ENCODE data around the gene SMPD2.

DNA sequence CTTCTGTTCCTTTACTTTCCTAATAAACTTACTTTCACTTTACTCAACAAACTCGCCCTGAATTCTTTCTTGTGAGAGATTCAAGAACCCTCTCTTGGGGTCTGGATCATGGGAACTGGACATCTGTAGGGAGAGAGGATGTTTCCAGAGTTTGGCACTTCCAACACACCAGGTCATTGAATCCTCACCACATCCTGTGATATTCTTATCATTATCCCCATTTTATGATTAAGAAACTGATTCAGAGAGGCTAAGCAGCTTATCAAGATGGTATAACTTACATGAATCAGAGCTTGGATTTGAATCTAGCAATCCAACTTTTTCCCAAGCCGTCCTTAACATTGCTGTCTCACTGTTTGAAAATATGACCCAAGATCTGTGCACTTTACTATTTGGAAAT, 15.6 kb upstream of the SMPD2 start:
- no peak for TF ChIP-seq ZNF70 (CRISPR knock-in tag; IDR thresholded peaks at IDR 0.05)
- no peak for TF ChIP-seq ARNTL (CRISPR knock-in tag; IDR thresholded peaks at IDR 0.05; ENCODE audit: borderline replicate concordance, low read depth)
- TF ChIP-seq SNAI2 (CRISPR knock-in tag; IDR thresholded peaks at IDR 0.05): no peak
- no peak for TF ChIP-seq ISL1 (CRISPR knock-in tag; IDR thresholded peaks at IDR 0.05)
- TF ChIP-seq PPARA (CRISPR knock-in tag; IDR thresholded peaks at IDR 0.05; ENCODE audit: borderline replicate concordance): no peak
- TF ChIP-seq, protein P1, sequence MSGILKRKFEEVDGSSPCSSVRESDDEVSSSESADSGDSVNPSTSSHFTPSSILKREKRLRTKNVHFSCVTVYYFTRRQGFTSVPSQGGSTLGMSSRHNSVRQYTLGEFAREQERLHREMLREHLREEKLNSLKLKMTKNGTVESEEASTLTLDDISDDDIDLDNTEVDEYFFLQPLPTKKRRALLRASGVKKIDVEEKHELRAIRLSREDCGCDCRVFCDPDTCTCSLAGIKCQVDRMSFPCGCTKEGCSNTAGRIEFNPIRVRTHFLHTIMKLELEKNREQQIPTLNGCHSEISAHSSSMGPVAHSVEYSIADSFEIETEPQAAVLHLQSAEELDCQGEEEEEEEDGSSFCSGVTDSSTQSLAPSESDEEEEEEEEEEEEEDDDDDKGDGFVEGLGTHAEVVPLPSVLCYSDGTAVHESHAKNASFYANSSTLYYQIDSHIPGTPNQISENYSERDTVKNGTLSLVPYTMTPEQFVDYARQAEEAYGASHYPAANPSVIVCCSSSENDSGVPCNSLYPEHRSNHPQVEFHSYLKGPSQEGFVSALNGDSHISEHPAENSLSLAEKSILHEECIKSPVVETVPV (CRISPR knock-in tag; IDR thresholded peaks at IDR 0.05): no peak
- no peak for TF ChIP-seq RARB (CRISPR knock-in tag; IDR thresholded peaks at IDR 0.05)
- TF ChIP-seq, protein P2, sequence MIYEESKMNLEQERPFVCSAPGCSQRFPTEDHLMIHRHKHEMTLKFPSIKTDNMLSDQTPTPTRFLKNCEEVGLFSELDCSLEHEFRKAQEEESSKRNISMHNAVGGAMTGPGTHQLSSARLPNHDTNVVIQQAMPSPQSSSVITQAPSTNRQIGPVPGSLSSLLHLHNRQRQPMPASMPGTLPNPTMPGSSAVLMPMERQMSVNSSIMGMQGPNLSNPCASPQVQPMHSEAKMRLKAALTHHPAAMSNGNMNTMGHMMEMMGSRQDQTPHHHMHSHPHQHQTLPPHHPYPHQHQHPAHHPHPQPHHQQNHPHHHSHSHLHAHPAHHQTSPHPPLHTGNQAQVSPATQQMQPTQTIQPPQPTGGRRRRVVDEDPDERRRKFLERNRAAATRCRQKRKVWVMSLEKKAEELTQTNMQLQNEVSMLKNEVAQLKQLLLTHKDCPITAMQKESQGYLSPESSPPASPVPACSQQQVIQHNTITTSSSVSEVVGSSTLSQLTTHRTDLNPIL (CRISPR knock-in tag; IDR thresholded peaks at IDR 0.05; ENCODE audit: low read depth): no peak
- TF ChIP-seq, protein P3, sequence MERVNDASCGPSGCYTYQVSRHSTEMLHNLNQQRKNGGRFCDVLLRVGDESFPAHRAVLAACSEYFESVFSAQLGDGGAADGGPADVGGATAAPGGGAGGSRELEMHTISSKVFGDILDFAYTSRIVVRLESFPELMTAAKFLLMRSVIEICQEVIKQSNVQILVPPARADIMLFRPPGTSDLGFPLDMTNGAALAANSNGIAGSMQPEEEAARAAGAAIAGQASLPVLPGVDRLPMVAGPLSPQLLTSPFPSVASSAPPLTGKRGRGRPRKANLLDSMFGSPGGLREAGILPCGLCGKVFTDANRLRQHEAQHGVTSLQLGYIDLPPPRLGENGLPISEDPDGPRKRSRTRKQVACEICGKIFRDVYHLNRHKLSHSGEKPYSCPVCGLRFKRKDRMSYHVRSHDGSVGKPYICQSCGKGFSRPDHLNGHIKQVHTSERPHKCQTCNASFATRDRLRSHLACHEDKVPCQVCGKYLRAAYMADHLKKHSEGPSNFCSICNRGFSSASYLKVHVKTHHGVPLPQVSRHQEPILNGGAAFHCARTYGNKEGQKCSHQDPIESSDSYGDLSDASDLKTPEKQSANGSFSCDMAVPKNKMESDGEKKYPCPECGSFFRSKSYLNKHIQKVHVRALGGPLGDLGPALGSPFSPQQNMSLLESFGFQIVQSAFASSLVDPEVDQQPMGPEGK (CRISPR knock-in tag; IDR thresholded peaks at IDR 0.05; ENCODE audit: borderline replicate concordance): no peak
- TF ChIP-seq TCF4 (CRISPR knock-in tag; IDR thresholded peaks at IDR 0.05; ENCODE audit: borderline replicate concordance): no peak
